Measurements from ENCODE around the gene TM7SF3.

- no peak for TF ChIP-seq POLR2A (IDR thresholded peaks at IDR 0.05)
- no peak for TF ChIP-seq CTCF (IDR thresholded peaks at IDR 0.05)
Observed at GRCh38 chr12:27060740-27061139, 46.6 kb upstream of the TM7SF3 start.
